Right ventricle myocardium superior (tissue), 1 donor: Measurements from ENCODE around the gene TRIM34. TPM values are rescaled to one million over a fixed set of nuclear protein-coding genes. Genes with fewer than 3 reads are reported as not detected.
"Not testable (repeated sequence)": the region's sequence is repeated elsewhere in the genome, so short reads cannot be mapped to it uniquely, and the experiment has no call there.

Experiments used
- ATAC-seq: fragments of 200-7000 bp; cut with Tn5 transposase; one replicate; pipeline ENCODE4 v1.9.1; 2020; ENCODE audit warnings: mild to moderate bottlenecking; ENCODE audit not compliant: poor library complexity
- DNase-seq: peaks from one replicate; pipeline ENCODE4 v3.0.0-alpha.2; 2020
- intact Hi-C: fragments of 100-400 bp; cut with DNase I; formaldehyde crosslinking; loops from one replicate; pipeline ENCODE4 v1.11.2; 2022
- long read RNA-seq: library from polyadenylated mRNA; unstranded; transcript quantifications from one replicate; pipeline ENCODE4 v2.0.0, GENCODE V29; 2021
- total RNA-seq: library from RNA; stranded (reverse); fragmentation: NEBNext Ultra II Directional; extraction: Animal tissue kit (Norgen Biotek cat#: 25700); gene quantifications from one replicate; pipeline ENCODE4 v1.2.1, GENCODE V29; 2021
- donor health status: DM: no; HTN: yes; CAD: no; lungs with severe emphysema.

The TRIM34 gene
- total RNA-seq: 1.6 TPM
- long read RNA-seq, partial matches to known transcripts: 0 of 3 reads
- long read RNA-seq, other reads (novel, unspliced or antisense): 1 of 3 reads

GRCh38 chr11:5624489-5625279, at the start of gene TRIM34:
TSS of gene TRIM34 (plus strand) at chr11:5625001. CDS start at chr11:5632332, 7,331 bp downstream.
- peak; percentile 97 for ATAC-seq
- intact Hi-C loops: no loop called here
- no peak for DNase-seq

- DNase-seq (no peak), ATAC-seq (no peak)
- intact Hi-C loops: no loop called here
These were observed 49.6 kb upstream of the TRIM34 start for GRCh38 chr11:5575152-5575551.

- ATAC-seq (no peak), DNase-seq (no peak)
- intact Hi-C loops: no loop called here
These were observed 47.7 kb upstream of the TRIM34 start for GRCh38 chr11:5577101-5577500.

GRCh38 chr11:5580577-5580976, 44.2 kb upstream of the TRIM34 start, which contains the start of gene OR52B6:
TSS of gene OR52B6 (plus strand) at chr11:5580877. CDS start at chr11:5580877, 0 bp downstream.
- intact Hi-C loops: no loop called here
- no peak for DNase-seq

GRCh38 chr11:5581014-5581413, 43.8 kb upstream of the TRIM34 start:
- intact Hi-C loops: no loop called here
- no peak for ATAC-seq
- no peak for DNase-seq

More at GRCh38 chr11:5580577-5580976, 44.2 kb upstream of the TRIM34 start, which contains the start of gene OR52B6:
- no peak for ATAC-seq

GRCh38 chr11:5584458-5584857, 40.3 kb upstream of the TRIM34 start:
- intact Hi-C loops, DNase-seq, ATAC-seq: not testable (repeated sequence)

GRCh38 chr11:5589906-5590305, 34.9 kb upstream of the TRIM34 start:
- ATAC-seq, intact Hi-C loops, DNase-seq: not testable (repeated sequence)

- no peak for DNase-seq
- intact Hi-C loops: no loop called here
These were observed 33.2 kb upstream of the TRIM34 start for GRCh38 chr11:5591613-5592012.

GRCh38 chr11:5592615-5593014, 32.2 kb upstream of the TRIM34 start:
- ATAC-seq (no peak), DNase-seq (no peak)
- intact Hi-C loops: no loop called here

More at GRCh38 chr11:5591613-5592012, 33.2 kb upstream of the TRIM34 start:
- no peak for ATAC-seq

GRCh38 chr11:5593146-5593545, 31.7 kb upstream of the TRIM34 start:
- intact Hi-C loops: no loop called here
- no peak for DNase-seq
- no peak for ATAC-seq

GRCh38 chr11:5596607-5597201, 28.1 kb upstream of the TRIM34 start, which contains the start of gene TRIM6:
TSS of gene TRIM6 (plus strand) at chr11:5596637. CDS start at chr11:5596898, 261 bp downstream.
- ATAC-seq (peak; percentile 68), DNase-seq (peak; percentile 66)
- intact Hi-C loops: no loop called here

- intact Hi-C loops: no loop called here
- ATAC-seq: no peak
- DNase-seq: no peak
These were observed 26.8 kb upstream of the TRIM34 start for GRCh38 chr11:5597953-5598352.

- intact Hi-C loops: no loop called here
- peak; percentile 88 for ATAC-seq
These were observed 24.4 kb upstream of the TRIM34 start for GRCh38 chr11:5600374-5600851.

GRCh38 chr11:5602791-5603190, 22.0 kb upstream of the TRIM34 start:
- intact Hi-C loops, ATAC-seq, DNase-seq: not testable (repeated sequence)

More at GRCh38 chr11:5600374-5600851, 24.4 kb upstream of the TRIM34 start:
- DNase-seq: peak; percentile 77

- DNase-seq: no peak
- no peak for ATAC-seq
- intact Hi-C loops: no loop called here
These were observed 21.5 kb upstream of the TRIM34 start for GRCh38 chr11:5603326-5603725.

GRCh38 chr11:5604896-5605295, 19.9 kb upstream of the TRIM34 start:
- DNase-seq: no peak
- ATAC-seq: no peak
- intact Hi-C loops: no loop called here

GRCh38 chr11:5605849-5606248, 19.0 kb upstream of the TRIM34 start:
- no peak for ATAC-seq
- DNase-seq: no peak
- intact Hi-C loops: no loop called here

- no peak for ATAC-seq
- intact Hi-C loops: no loop called here
These were observed 16.0 kb upstream of the TRIM34 start for GRCh38 chr11:5608808-5609207.

GRCh38 chr11:5610446-5610845, 14.4 kb upstream of the TRIM34 start:
- intact Hi-C loops: no loop called here
- DNase-seq: no peak
- ATAC-seq: no peak

More at GRCh38 chr11:5608808-5609207, 16.0 kb upstream of the TRIM34 start:
- no peak for DNase-seq
